ENCODE results near the gene TPP2. TPM values are rescaled to one million over a fixed set of nuclear protein-coding genes. Genes with fewer than 3 reads are reported as not detected.

Gene TPP2
- total and polyA plus RNA-seq, 2 donors = 43.4 to 47.4 TPM

GRCh38 chr13:102708991-102709390 is 112.2 kb downstream of the TPP2 start:
- no peaks in the 10 kb centered on the region for H3K4me1 ChIP-seq (ENCODE audit: control insufficient read depth in 2 of 2, insufficient read depth in 2 of 2, low read length in 2 of 2)
- no peaks in the 10 kb centered on the region for H3K27me3 ChIP-seq (ENCODE audit: control insufficient read depth in 2 of 2, insufficient read depth in 1 of 2, low read length in 1 of 2)
- no peaks in the 10 kb centered on the region for H3K9me3 ChIP-seq (ENCODE audit: control insufficient read depth in 2 of 2, insufficient read depth in 1 of 2, low read length in 1 of 2)
- H3K27ac ChIP-seq (ENCODE audit: low read depth in 1 of 2, low read length in 1 of 2) = no peak overlapping the region
- DNase-seq (ENCODE audit: low read depth in 6 of 9, low spot score in 9 of 9) = no peak
- no peak overlapping the region for H3K4me3 ChIP-seq (ENCODE audit: low read length in 2 of 2)
- no peaks in the 10 kb centered on the region for H3K36me3 ChIP-seq (ENCODE audit: control insufficient read depth in 2 of 2, insufficient read depth in 2 of 2, low read length in 1 of 2)
- WGBS = 97% methylated on average over 2 of the region's 2 CpGs

- H3K4me3 ChIP-seq (ENCODE audit: low read length in 2 of 2) = no peak overlapping the region
- H3K27ac ChIP-seq (ENCODE audit: low read depth in 1 of 2, low read length in 1 of 2) = peak overlapping the region; percentile 37 to 42
- H3K4me1 ChIP-seq (ENCODE audit: control insufficient read depth in 2 of 2, insufficient read depth in 2 of 2, low read length in 2 of 2) = no peaks in the 10 kb centered on the region
- no peaks in the 10 kb centered on the region for H3K36me3 ChIP-seq (ENCODE audit: control insufficient read depth in 2 of 2, insufficient read depth in 2 of 2, low read length in 1 of 2)
- DNase-seq (ENCODE audit: low read depth in 6 of 9, low spot score in 9 of 9) = no peak
- no peaks in the 10 kb centered on the region for H3K9me3 ChIP-seq (ENCODE audit: control insufficient read depth in 2 of 2, insufficient read depth in 1 of 2, low read length in 1 of 2)
- no peaks in the 10 kb centered on the region for H3K27me3 ChIP-seq (ENCODE audit: control insufficient read depth in 2 of 2, insufficient read depth in 1 of 2, low read length in 1 of 2)
Measured at GRCh38 chr13:102709536-102709935, 112.8 kb downstream of the TPP2 start.

- H3K27me3 ChIP-seq (ENCODE audit: control insufficient read depth in 2 of 2, insufficient read depth in 1 of 2, low read length in 1 of 2) = no peaks in the 10 kb centered on the region
- DNase-seq (ENCODE audit: low read depth in 6 of 9, low spot score in 9 of 9) = no peak
- H3K9me3 ChIP-seq (ENCODE audit: control insufficient read depth in 2 of 2, insufficient read depth in 1 of 2, low read length in 1 of 2) = no peaks in the 10 kb centered on the region
- H3K4me1 ChIP-seq (ENCODE audit: control insufficient read depth in 2 of 2, insufficient read depth in 2 of 2, low read length in 2 of 2) = no peaks in the 10 kb centered on the region
- H3K27ac ChIP-seq (ENCODE audit: low read depth in 1 of 2, low read length in 1 of 2) = no peak overlapping the region
- WGBS = 94% methylated on average over 9 of the region's 9 CpGs
- no peaks in the 10 kb centered on the region for H3K36me3 ChIP-seq (ENCODE audit: control insufficient read depth in 2 of 2, insufficient read depth in 2 of 2, low read length in 1 of 2)
- H3K4me3 ChIP-seq (ENCODE audit: low read length in 2 of 2) = no peak overlapping the region
Measured at GRCh38 chr13:102710261-102710679, 113.5 kb downstream of the TPP2 start.

- H3K4me1 ChIP-seq (ENCODE audit: control insufficient read depth in 2 of 2, insufficient read depth in 2 of 2, low read length in 2 of 2) = no peaks in the 10 kb centered on the region
- no peaks in the 10 kb centered on the region for H3K27me3 ChIP-seq (ENCODE audit: control insufficient read depth in 2 of 2, insufficient read depth in 1 of 2, low read length in 1 of 2)
- H3K36me3 ChIP-seq (ENCODE audit: control insufficient read depth in 2 of 2, insufficient read depth in 2 of 2, low read length in 1 of 2) = no peaks in the 10 kb centered on the region
- no peak for DNase-seq (ENCODE audit: low read depth in 6 of 9, low spot score in 9 of 9)
- H3K4me3 ChIP-seq (ENCODE audit: low read length in 2 of 2) = no peak overlapping the region
- H3K9me3 ChIP-seq (ENCODE audit: control insufficient read depth in 2 of 2, insufficient read depth in 1 of 2, low read length in 1 of 2) = no peaks in the 10 kb centered on the region
- H3K27ac ChIP-seq (ENCODE audit: low read depth in 1 of 2, low read length in 1 of 2) = no peak overlapping the region
- WGBS = 70% methylated on average over 1 of the region's 1 CpG
Measured at GRCh38 chr13:102715447-102715846, 118.7 kb downstream of the TPP2 start.

- WGBS = over 99% methylated on average over 2 of the region's 2 CpGs
- Histone ChIP-seq H3K4me3 (ENCODE audit: low read length in 2 of 2) (no peak overlapping the region), H3K27ac (ENCODE audit: low read depth in 1 of 2, low read length in 1 of 2) (no peak overlapping the region), H3K4me1 (ENCODE audit: control insufficient read depth in 2 of 2, insufficient read depth in 2 of 2, low read length in 2 of 2) (no peaks in the 10 kb centered on the region), H3K27me3 (ENCODE audit: control insufficient read depth in 2 of 2, insufficient read depth in 1 of 2, low read length in 1 of 2) (no peaks in the 10 kb centered on the region), H3K9me3 (ENCODE audit: control insufficient read depth in 2 of 2, insufficient read depth in 1 of 2, low read length in 1 of 2) (no peaks in the 10 kb centered on the region), H3K36me3 (ENCODE audit: control insufficient read depth in 2 of 2, insufficient read depth in 2 of 2, low read length in 1 of 2) (no peaks in the 10 kb centered on the region)
- DNase-seq (ENCODE audit: low read depth in 6 of 9, low spot score in 9 of 9) = no peak
Measured at GRCh38 chr13:102718746-102719145, 122.0 kb downstream of the TPP2 start.

GRCh38 chr13:102721800-102722231 is 125.0 kb downstream of the TPP2 start:
- 39% methylated on average over 1 of the region's 1 CpG for WGBS
- no peak overlapping the region for H3K27ac ChIP-seq (ENCODE audit: low read depth in 1 of 2, low read length in 1 of 2)
- no peaks in the 10 kb centered on the region for H3K27me3 ChIP-seq (ENCODE audit: control insufficient read depth in 2 of 2, insufficient read depth in 1 of 2, low read length in 1 of 2)
- no peaks in the 10 kb centered on the region for H3K9me3 ChIP-seq (ENCODE audit: control insufficient read depth in 2 of 2, insufficient read depth in 1 of 2, low read length in 1 of 2)
- H3K4me3 ChIP-seq (ENCODE audit: low read length in 2 of 2) = no peak overlapping the region
- no peaks in the 10 kb centered on the region for H3K36me3 ChIP-seq (ENCODE audit: control insufficient read depth in 2 of 2, insufficient read depth in 2 of 2, low read length in 1 of 2)
- H3K4me1 ChIP-seq (ENCODE audit: control insufficient read depth in 2 of 2, insufficient read depth in 2 of 2, low read length in 2 of 2) = no peaks in the 10 kb centered on the region
- no peak for DNase-seq (ENCODE audit: low read depth in 6 of 9, low spot score in 9 of 9)

DNA sequence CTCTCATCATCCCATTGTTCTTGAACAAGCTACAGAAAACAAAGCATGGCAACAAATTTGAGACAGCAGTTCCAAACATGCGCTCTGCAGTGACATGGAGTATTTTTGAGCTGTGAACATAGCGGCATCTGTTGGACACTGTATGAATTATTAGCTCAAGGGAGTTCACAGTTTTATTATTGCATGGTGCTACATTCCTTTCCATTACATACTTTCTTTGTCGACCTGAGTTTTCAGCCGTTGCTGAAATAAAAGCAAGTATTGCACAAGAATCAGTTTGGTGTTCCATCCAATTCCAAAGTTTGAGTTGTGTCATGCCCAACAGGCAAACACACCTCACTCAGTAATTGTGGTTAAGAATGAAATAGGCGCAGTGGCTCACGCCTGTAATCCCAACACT is 128.1 kb downstream of the TPP2 start:
- Histone ChIP-seq H3K27ac (ENCODE audit: low read depth in 1 of 2, low read length in 1 of 2) (no peak overlapping the region), H3K9me3 (ENCODE audit: control insufficient read depth in 2 of 2, insufficient read depth in 1 of 2, low read length in 1 of 2) (no peaks in the 10 kb centered on the region), H3K4me3 (ENCODE audit: low read length in 2 of 2) (no peak overlapping the region), H3K27me3 (ENCODE audit: control insufficient read depth in 2 of 2, insufficient read depth in 1 of 2, low read length in 1 of 2) (no peaks in the 10 kb centered on the region), H3K36me3 (ENCODE audit: control insufficient read depth in 2 of 2, insufficient read depth in 2 of 2, low read length in 1 of 2) (no peaks in the 10 kb centered on the region), H3K4me1 (ENCODE audit: control insufficient read depth in 2 of 2, insufficient read depth in 2 of 2, low read length in 2 of 2) (no peaks in the 10 kb centered on the region)
- peak in 1 of 9 donors; percentile 14 for DNase-seq (ENCODE audit: low read depth in 6 of 9, low spot score in 9 of 9)
- WGBS = 83% methylated on average over 6 of the region's 6 CpGs

DNA sequence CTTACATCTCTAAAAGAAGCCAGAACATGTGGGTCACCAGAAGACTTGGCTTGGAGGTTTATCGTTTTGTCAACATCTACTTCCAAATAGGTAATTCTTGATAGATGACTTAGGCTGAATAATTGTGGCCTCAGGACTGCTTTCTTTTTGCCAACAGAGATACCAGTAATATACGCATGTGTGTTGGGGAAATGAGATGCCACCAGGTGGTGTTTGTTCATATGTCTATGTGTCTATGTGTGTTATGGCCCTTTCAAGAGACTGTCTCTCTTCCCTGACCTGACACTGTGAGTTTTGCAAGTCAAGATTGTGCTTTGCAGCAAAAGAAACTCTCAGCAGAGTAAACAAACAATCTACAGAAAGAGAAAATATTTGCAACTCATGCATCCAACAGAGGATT is 129.6 kb downstream of the TPP2 start:
- peak in 4 of 9 donors; percentile 4 to 36 (median 6) for DNase-seq (ENCODE audit: low read depth in 6 of 9, low spot score in 9 of 9)
- H3K27me3 ChIP-seq (ENCODE audit: control insufficient read depth in 2 of 2, insufficient read depth in 1 of 2, low read length in 1 of 2) = no peaks in the 10 kb centered on the region

More for the DNA sequence above, 129.6 kb downstream of the TPP2 start:
- no peak overlapping the region for H3K27ac ChIP-seq (ENCODE audit: low read depth in 1 of 2, low read length in 1 of 2)
- H3K9me3 ChIP-seq (ENCODE audit: control insufficient read depth in 2 of 2, insufficient read depth in 1 of 2, low read length in 1 of 2) = no peaks in the 10 kb centered on the region
- whole genome bisulfite sequencing = 75% methylated on average over 2 of the region's 2 CpGs
- H3K36me3 ChIP-seq (ENCODE audit: control insufficient read depth in 2 of 2, insufficient read depth in 2 of 2, low read length in 1 of 2) = no peaks in the 10 kb centered on the region
- H3K4me3 ChIP-seq (ENCODE audit: low read length in 2 of 2) = no peak overlapping the region
- no peaks in the 10 kb centered on the region for H3K4me1 ChIP-seq (ENCODE audit: control insufficient read depth in 2 of 2, insufficient read depth in 2 of 2, low read length in 2 of 2)

Measured in thymus (tissue), 11 donors.